HEK293 (cell line): ENCODE results near the gene COX11.

Experiments used
- ZBTB1 ChIP-seq: fragments of 450-650 bp; formaldehyde crosslinking; IDR thresholded peaks from 2 replicates; pipeline ENCODE4 v1.5.1; 2016; ENCODE audit warnings: missing biosample characterization, missing genetic modification characterization
- ZNF239 ChIP-seq: fragments of 450-650 bp; formaldehyde crosslinking; IDR thresholded peaks from 2 replicates; pipeline ENCODE4 v1.5.1; 2016; ENCODE audit warnings: missing biosample characterization, missing genetic modification characterization
- ZNF530 ChIP-seq: fragments of 450-650 bp; formaldehyde crosslinking; IDR thresholded peaks from 2 replicates; pipeline ENCODE4 v1.5.1; 2016; ENCODE audit warnings: low read depth, missing biosample characterization, missing genetic modification characterization
- ZNF629 ChIP-seq: fragments of 450-650 bp; formaldehyde crosslinking; IDR thresholded peaks from 2 replicates; pipeline ENCODE4 v1.5.1; 2017; ENCODE audit warnings: missing biosample characterization, missing genetic modification characterization
- ZNF785 ChIP-seq: fragments of 450-650 bp; formaldehyde crosslinking; IDR thresholded peaks from 2 replicates; pipeline ENCODE4 v1.5.1; 2016; ENCODE audit warnings: missing biosample characterization, missing genetic modification characterization
- TF ChIP-seq, protein P1 (sequence below): fragments of 450-650 bp; formaldehyde crosslinking; IDR thresholded peaks from 2 replicates; pipeline ENCODE4 v1.5.1; 2016; ENCODE audit warnings: missing biosample characterization, missing genetic modification characterization
- TF ChIP-seq, protein P2 (sequence below): fragments of 450-650 bp; formaldehyde crosslinking; IDR thresholded peaks from 2 replicates; pipeline ENCODE4 v1.5.1; 2016; ENCODE audit warnings: missing biosample characterization, missing genetic modification characterization
- TF ChIP-seq, protein P3 (sequence below): fragments of 450-650 bp; formaldehyde crosslinking; IDR thresholded peaks from 2 replicates; pipeline ENCODE4 v1.5.1; 2016; ENCODE audit warnings: missing biosample characterization, missing genetic modification characterization

DNA sequence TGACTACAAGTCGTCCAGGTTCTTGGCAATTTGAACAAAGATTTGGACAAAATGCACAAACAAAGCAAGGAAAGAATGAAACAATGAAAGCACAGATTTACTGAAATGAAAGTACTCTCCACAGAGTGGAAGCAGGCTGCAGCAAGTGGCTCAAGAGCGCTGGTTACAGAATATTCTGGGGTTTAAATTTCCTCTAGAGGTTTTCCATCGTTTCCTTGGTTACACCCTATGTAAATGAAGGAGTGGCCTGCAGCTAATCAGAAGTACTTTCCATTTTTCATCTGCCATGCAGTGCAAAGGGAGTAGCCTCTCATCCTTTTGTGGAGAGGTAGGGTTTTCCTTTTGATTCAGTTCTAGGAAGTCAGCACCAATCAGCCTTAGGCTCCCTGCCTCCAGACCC lies 11.9 kb upstream of the COX11 start:
- TF ChIP-seq, protein P1, sequence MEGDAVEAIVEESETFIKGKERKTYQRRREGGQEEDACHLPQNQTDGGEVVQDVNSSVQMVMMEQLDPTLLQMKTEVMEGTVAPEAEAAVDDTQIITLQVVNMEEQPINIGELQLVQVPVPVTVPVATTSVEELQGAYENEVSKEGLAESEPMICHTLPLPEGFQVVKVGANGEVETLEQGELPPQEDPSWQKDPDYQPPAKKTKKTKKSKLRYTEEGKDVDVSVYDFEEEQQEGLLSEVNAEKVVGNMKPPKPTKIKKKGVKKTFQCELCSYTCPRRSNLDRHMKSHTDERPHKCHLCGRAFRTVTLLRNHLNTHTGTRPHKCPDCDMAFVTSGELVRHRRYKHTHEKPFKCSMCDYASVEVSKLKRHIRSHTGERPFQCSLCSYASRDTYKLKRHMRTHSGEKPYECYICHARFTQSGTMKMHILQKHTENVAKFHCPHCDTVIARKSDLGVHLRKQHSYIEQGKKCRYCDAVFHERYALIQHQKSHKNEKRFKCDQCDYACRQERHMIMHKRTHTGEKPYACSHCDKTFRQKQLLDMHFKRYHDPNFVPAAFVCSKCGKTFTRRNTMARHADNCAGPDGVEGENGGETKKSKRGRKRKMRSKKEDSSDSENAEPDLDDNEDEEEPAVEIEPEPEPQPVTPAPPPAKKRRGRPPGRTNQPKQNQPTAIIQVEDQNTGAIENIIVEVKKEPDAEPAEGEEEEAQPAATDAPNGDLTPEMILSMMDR (tag by site-specific recombination), result no peak
- TF ChIP-seq ZNF239 (tag by site-specific recombination) (no peak), ZNF785 (no peak), ZBTB1 (no peak), ZNF629 (tag by site-specific recombination) (no peak), ZNF530 (tag by site-specific recombination) (no peak)
- TF ChIP-seq, protein P2, sequence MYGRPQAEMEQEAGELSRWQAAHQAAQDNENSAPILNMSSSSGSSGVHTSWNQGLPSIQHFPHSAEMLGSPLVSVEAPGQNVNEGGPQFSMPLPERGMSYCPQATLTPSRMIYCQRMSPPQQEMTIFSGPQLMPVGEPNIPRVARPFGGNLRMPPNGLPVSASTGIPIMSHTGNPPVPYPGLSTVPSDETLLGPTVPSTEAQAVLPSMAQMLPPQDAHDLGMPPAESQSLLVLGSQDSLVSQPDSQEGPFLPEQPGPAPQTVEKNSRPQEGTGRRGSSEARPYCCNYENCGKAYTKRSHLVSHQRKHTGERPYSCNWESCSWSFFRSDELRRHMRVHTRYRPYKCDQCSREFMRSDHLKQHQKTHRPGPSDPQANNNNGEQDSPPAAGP (tag by site-specific recombination), result no peak
- TF ChIP-seq, protein P3, sequence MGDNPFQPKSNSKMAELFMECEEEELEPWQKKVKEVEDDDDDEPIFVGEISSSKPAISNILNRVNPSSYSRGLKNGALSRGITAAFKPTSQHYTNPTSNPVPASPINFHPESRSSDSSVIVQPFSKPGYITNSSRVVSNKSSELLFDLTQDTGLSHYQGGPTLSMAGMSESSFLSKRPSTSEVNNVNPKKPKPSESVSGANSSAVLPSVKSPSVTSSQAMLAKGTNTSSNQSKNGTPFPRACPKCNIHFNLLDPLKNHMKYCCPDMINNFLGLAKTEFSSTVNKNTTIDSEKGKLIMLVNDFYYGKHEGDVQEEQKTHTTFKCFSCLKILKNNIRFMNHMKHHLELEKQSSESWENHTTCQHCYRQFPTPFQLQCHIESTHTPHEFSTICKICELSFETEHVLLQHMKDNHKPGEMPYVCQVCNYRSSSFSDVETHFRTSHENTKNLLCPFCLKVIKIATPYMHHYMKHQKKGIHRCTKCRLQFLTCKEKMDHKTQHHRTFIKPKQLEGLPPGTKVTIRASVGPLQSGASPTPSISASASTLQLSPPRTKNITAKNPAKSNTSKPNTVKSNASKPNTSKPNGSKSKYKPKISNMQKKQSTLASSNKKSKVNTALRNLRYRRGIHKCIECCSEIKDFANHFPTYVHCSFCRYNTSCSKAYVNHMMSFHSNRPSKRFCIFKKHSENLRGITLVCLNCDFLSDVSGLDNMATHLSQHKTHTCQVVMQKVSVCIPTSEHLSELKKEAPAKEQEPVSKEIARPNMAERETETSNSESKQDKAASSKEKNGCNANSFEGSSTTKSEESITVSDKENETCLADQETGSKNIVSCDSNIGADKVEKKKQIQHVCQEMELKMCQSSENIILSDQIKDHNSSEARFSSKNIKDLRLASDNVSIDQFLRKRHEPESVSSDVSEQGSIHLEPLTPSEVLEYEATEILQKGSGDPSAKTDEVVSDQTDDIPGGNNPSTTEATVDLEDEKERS (tag by site-specific recombination), result no peak
